Measurements from ENCODE around the gene CST9L.

The CST9L gene

GRCh38 chr20:23533161-23533560, 35.1 kb downstream of the CST9L start:
- no peak overlapping the region for H2AFZ ChIP-seq (ENCODE audit: low read depth)
- H3K36me3 ChIP-seq (ENCODE audit: insufficient read depth), result no peaks in the 10 kb centered on the region
- TF ChIP-seq CTCF (conservative IDR thresholded peaks at IDR 0.05; ENCODE audit: low read depth, low read length), result no peak
- H3K4me3 ChIP-seq (IDR thresholded peaks at IDR 0.05; ENCODE audit: insufficient read depth, low read depth, low read length), result no peak overlapping the region
- no peak overlapping the region for H3K27ac ChIP-seq
- no peaks in the 10 kb centered on the region for H3K27me3 ChIP-seq (ENCODE audit: insufficient read depth, low read depth)
- H3K79me2 ChIP-seq (ENCODE audit: insufficient read depth, low read depth), result no peaks in the 10 kb centered on the region
- H4K20me1 ChIP-seq (ENCODE audit: insufficient read depth), result no peaks in the 10 kb centered on the region
- no peak overlapping the region for H3K4me2 ChIP-seq
- H3K9ac ChIP-seq, result no peak overlapping the region
- H3K4me1 ChIP-seq (ENCODE audit: low read depth, poor library complexity, severe bottlenecking), result peaks cover 16% of the 10 kb centered on the region

GRCh38 chr20:23532533-23532932, 35.8 kb downstream of the CST9L start:
- no peak for TF ChIP-seq CTCF (conservative IDR thresholded peaks at IDR 0.05; ENCODE audit: low read depth, low read length)
- no peaks in the 10 kb centered on the region for H3K79me2 ChIP-seq (ENCODE audit: insufficient read depth, low read depth)
- no peaks in the 10 kb centered on the region for H3K27me3 ChIP-seq (ENCODE audit: insufficient read depth, low read depth)
- H4K20me1 ChIP-seq (ENCODE audit: insufficient read depth), result no peaks in the 10 kb centered on the region
- H3K4me2 ChIP-seq, result no peak overlapping the region
- peaks cover 16% of the 10 kb centered on the region for H3K4me1 ChIP-seq (ENCODE audit: low read depth, poor library complexity, severe bottlenecking)
- no peak overlapping the region for H2AFZ ChIP-seq (ENCODE audit: low read depth)
- no peak overlapping the region for H3K27ac ChIP-seq
- H3K9ac ChIP-seq, result no peak overlapping the region
- H3K36me3 ChIP-seq (ENCODE audit: insufficient read depth), result no peaks in the 10 kb centered on the region
- H3K4me3 ChIP-seq (IDR thresholded peaks at IDR 0.05; ENCODE audit: insufficient read depth, low read depth, low read length), result no peak overlapping the region

GRCh38 chr20:23530937-23531567, 37.2 kb downstream of the CST9L start:
- H3K4me2 ChIP-seq, result peak overlapping the region; percentile 18; the same call in 1 of the 2 replicates
- TF ChIP-seq CTCF (conservative IDR thresholded peaks at IDR 0.05; ENCODE audit: low read depth, low read length), result no peak

GRCh38 chr20:23528867-23529431, 39.3 kb downstream of the CST9L start:
- Histone ChIP-seq H3K79me2 (ENCODE audit: insufficient read depth, low read depth) (no peaks in the 10 kb centered on the region), H3K27ac (no peak overlapping the region), H3K36me3 (ENCODE audit: insufficient read depth) (no peaks in the 10 kb centered on the region), H3K4me3 (IDR thresholded peaks at IDR 0.05; ENCODE audit: insufficient read depth, low read depth, low read length) (no peak overlapping the region), H3K4me2 (no peak overlapping the region), H3K9ac (no peak overlapping the region), H3K4me1 (ENCODE audit: low read depth, poor library complexity, severe bottlenecking) (peaks cover 16% of the 10 kb centered on the region), H4K20me1 (ENCODE audit: insufficient read depth) (no peaks in the 10 kb centered on the region), H3K27me3 (ENCODE audit: insufficient read depth, low read depth) (no peaks in the 10 kb centered on the region), H2AFZ (ENCODE audit: low read depth) (no peak overlapping the region)
- no peak for TF ChIP-seq CTCF (conservative IDR thresholded peaks at IDR 0.05; ENCODE audit: low read depth, low read length)

More at GRCh38 chr20:23530937-23531567, 37.2 kb downstream of the CST9L start:
- Histone ChIP-seq H3K27me3 (ENCODE audit: insufficient read depth, low read depth) (no peaks in the 10 kb centered on the region), H3K79me2 (ENCODE audit: insufficient read depth, low read depth) (no peaks in the 10 kb centered on the region), H3K9ac (no peak overlapping the region), H4K20me1 (ENCODE audit: insufficient read depth) (no peaks in the 10 kb centered on the region), H3K27ac (peak overlapping the region; percentile 26; the same call in 1 of the 2 replicates), H3K4me1 (ENCODE audit: low read depth, poor library complexity, severe bottlenecking) (peaks cover 16% of the 10 kb centered on the region), H3K4me3 (IDR thresholded peaks at IDR 0.05; ENCODE audit: insufficient read depth, low read depth, low read length) (no peak overlapping the region), H3K36me3 (ENCODE audit: insufficient read depth) (no peaks in the 10 kb centered on the region), H2AFZ (ENCODE audit: low read depth) (peak overlapping the region; percentile 23; the same call in 1 of the 2 replicates)

Measured in KMS-11 (cell line).